Neural progenitor cell (in vitro differentiated cells): Measurements from ENCODE around the gene KRTAP1-4. TPM values are rescaled to one million over a fixed set of nuclear protein-coding genes. Genes with fewer than 3 reads are reported as not detected.

Experiments
- DNase-seq: peaks from one replicate; pipeline ENCODE4 v3.0.0-alpha.2; 2016; ENCODE audit warnings: low spot score
- H2AFZ ChIP-seq: fragments of 200-600 bp; sonication (generic); replicated peaks from 2 replicates; pipeline ENCODE4 v1.6.1; 2016; ENCODE audit warnings: antibody characterized with exemption
- H3F3A ChIP-seq: fragments of 200-600 bp; sonication (generic); 2 replicates; pipeline ENCODE4 v1.6.1; 2016; ENCODE audit warnings: antibody characterized with exemption, low read depth
- H3K27ac ChIP-seq: fragments of 200-600 bp; sonication (generic); 2 replicates; pipeline ENCODE4 v1.5.1; 2016; ENCODE audit warnings: mild to moderate bottlenecking
- H3K27me3 ChIP-seq: fragments of 200-600 bp; sonication (generic); 2 replicates; pipeline ENCODE4 v1.6.1; 2016; ENCODE audit warnings: mild to moderate bottlenecking, moderate library complexity
- H3K36me3 ChIP-seq: fragments of 200-600 bp; sonication (generic); 2 replicates; pipeline ENCODE4 v1.5.1; 2016
- H3K4me1 ChIP-seq: fragments of 200-600 bp; sonication (generic); 2 replicates; pipeline ENCODE4 v1.6.1; 2016; ENCODE audit warnings: mixed run types
- H3K4me2 ChIP-seq: fragments of 200-600 bp; sonication (generic); 2 replicates; pipeline ENCODE4 v1.6.1; 2016
- H3K4me3 ChIP-seq: fragments of 200-600 bp; sonication (generic); 2 replicates; pipeline ENCODE4 v1.5.1; 2016
- H3K79me2 ChIP-seq: fragments of 200-600 bp; sonication (generic); 2 replicates; pipeline ENCODE4 v1.6.1; 2016; ENCODE audit warnings: low read depth
- H3K9ac ChIP-seq: fragments of 200-600 bp; sonication (generic); 2 replicates; pipeline ENCODE4 v1.6.1; 2016
- H3K9me3 ChIP-seq: fragments of 200-600 bp; sonication (generic); 2 replicates; pipeline ENCODE4 v1.5.1; 2016; ENCODE audit warnings: low read depth
- H4K20me1 ChIP-seq: fragments of 200-600 bp; sonication (generic); 2 replicates; pipeline ENCODE4 v1.6.1; 2016; ENCODE audit warnings: low read depth
- H3K27ac Mint-ChIP-seq: 3 replicates; pipeline ENCODE4 v1.8.0; 2021; ENCODE audit warnings: mixed read lengths
- H3K27me3 Mint-ChIP-seq: 2 replicates; pipeline ENCODE4 v1.8.0; 2022; ENCODE audit warnings: low read depth, mild to moderate bottlenecking, inconsistent platforms, moderate library complexity, mixed read lengths; ENCODE audit not compliant: insufficient read depth
- H3K36me3 Mint-ChIP-seq: 3 replicates; pipeline ENCODE4 v1.8.0; 2021; ENCODE audit warnings: mixed read lengths
- H3K4me1 Mint-ChIP-seq: 3 replicates; pipeline ENCODE4 v1.8.0; 2021; ENCODE audit warnings: mixed read lengths
- H3K4me3 Mint-ChIP-seq: 3 replicates; pipeline ENCODE4 v1.8.0; 2021; ENCODE audit warnings: mild to moderate bottlenecking, moderate library complexity, mixed read lengths
- H3K9me3 Mint-ChIP-seq: 3 replicates; pipeline ENCODE4 v1.8.0; 2020; ENCODE audit warnings: mixed read lengths
- EZH2 ChIP-seq: fragments of 200-600 bp; sonication (generic); IDR thresholded peaks from 2 replicates; pipeline ENCODE4 v1.6.1; 2017; ENCODE audit warnings: antibody characterized with exemption, mild to moderate bottlenecking, moderate library complexity
- EZH2phosphoT487 ChIP-seq: fragments of 200-600 bp; sonication (generic); IDR thresholded peaks from 2 replicates; pipeline ENCODE4 v1.6.1; 2017; ENCODE audit warnings: antibody characterized with exemption
- total RNA-seq: library from RNA; depleted of rRNA; stranded (reverse); fragments of >200 nt; gene quantifications from 2 replicates; pipeline ENCODE4 v1.2.3, GENCODE V29; 2015; ENCODE audit warnings: low replicate concordance
- TF ChIP-seq, protein P1 (sequence below): fragments of 200-600 bp; sonication (generic); IDR thresholded peaks from 2 replicates; pipeline ENCODE4 v1.5.1; 2017; ENCODE audit warnings: antibody characterized with exemption, mild to moderate bottlenecking

The KRTAP1-4 gene
- total RNA-seq, 1 donor from 2014 or later: not detected

DNA sequence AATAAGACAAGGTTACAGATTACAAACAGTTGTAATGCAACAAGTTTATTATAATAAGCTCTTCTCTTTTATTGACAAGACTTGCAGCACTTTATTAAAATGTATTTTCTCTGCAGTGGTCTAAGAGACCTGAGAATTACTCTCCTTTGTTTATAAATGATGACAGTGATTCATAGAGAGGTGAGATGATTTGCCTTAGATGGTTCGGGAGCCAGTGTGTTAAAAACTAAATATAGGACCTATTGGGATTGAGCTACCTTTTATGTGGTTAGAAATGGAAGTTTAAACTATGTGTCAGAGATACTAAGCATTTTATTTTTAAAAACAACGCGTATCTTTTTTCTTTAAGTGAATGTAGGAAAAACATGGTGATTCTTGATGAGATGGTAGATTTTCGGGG lies 33.2 kb downstream of the KRTAP1-4 start:
- no peak overlapping the region for H3K4me2 ChIP-seq
- DNase-seq: no peak
- Mint-ChIP-seq H3K4me3 (no peak overlapping the region), H3K27me3 (no peaks in the 10 kb centered on the region), H3K36me3 (no peaks in the 10 kb centered on the region), H3K9me3 (no peaks in the 10 kb centered on the region), H3K27ac (no peak overlapping the region), H3K4me1 (no peaks in the 10 kb centered on the region)
- no peaks in the 10 kb centered on the region for H4K20me1 ChIP-seq
- H3K4me3 ChIP-seq: no peak overlapping the region
- no peaks in the 10 kb centered on the region for H3F3A ChIP-seq
- H2AFZ ChIP-seq: no peak overlapping the region
- H3K79me2 ChIP-seq: no peaks in the 10 kb centered on the region
- H3K4me1 ChIP-seq: no peaks in the 10 kb centered on the region
- H3K9ac ChIP-seq: no peak overlapping the region
- no peaks in the 10 kb centered on the region for H3K27me3 ChIP-seq
- H3K36me3 ChIP-seq: no peaks in the 10 kb centered on the region
- H3K27ac ChIP-seq: no peak overlapping the region
- no peaks in the 10 kb centered on the region for H3K9me3 ChIP-seq
- TF ChIP-seq EZH2phosphoT487 (no peak), EZH2 (no peak)
- TF ChIP-seq, protein P1, sequence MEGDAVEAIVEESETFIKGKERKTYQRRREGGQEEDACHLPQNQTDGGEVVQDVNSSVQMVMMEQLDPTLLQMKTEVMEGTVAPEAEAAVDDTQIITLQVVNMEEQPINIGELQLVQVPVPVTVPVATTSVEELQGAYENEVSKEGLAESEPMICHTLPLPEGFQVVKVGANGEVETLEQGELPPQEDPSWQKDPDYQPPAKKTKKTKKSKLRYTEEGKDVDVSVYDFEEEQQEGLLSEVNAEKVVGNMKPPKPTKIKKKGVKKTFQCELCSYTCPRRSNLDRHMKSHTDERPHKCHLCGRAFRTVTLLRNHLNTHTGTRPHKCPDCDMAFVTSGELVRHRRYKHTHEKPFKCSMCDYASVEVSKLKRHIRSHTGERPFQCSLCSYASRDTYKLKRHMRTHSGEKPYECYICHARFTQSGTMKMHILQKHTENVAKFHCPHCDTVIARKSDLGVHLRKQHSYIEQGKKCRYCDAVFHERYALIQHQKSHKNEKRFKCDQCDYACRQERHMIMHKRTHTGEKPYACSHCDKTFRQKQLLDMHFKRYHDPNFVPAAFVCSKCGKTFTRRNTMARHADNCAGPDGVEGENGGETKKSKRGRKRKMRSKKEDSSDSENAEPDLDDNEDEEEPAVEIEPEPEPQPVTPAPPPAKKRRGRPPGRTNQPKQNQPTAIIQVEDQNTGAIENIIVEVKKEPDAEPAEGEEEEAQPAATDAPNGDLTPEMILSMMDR: no peak

DNA sequence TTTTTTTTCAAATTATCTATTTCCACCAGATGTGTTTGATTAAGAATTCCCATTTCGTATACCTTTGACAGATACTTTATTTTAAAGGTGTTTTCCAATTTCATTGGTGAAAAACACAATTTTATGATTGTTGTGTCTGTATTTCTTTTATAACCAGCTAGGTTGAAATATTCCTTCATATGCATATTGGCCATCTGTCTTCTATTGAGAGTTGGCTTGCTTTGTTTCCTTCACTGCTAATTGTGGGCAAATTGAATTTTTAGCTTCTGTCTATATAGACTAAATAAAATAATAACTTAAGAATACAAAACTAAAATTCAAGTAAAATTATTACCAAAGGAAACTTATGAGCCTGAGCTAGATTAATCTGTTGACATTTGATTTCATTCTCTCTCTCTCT lies 34.9 kb downstream of the KRTAP1-4 start:
- DNase-seq: no peak
- H3K9ac ChIP-seq: no peak overlapping the region
- no peaks in the 10 kb centered on the region for H3K9me3 ChIP-seq
- TF ChIP-seq EZH2phosphoT487 (no peak), EZH2 (no peak)
- TF ChIP-seq, protein P1: no peak
- no peaks in the 10 kb centered on the region for H3K9me3 Mint-ChIP-seq
- no peak overlapping the region for H3K4me3 Mint-ChIP-seq
- no peaks in the 10 kb centered on the region for H4K20me1 ChIP-seq
- H3K27ac Mint-ChIP-seq: no peak overlapping the region
- no peaks in the 10 kb centered on the region for H3K79me2 ChIP-seq
- H3K36me3 ChIP-seq: no peaks in the 10 kb centered on the region
- no peak overlapping the region for H3K4me2 ChIP-seq
- no peaks in the 10 kb centered on the region for H3K36me3 Mint-ChIP-seq
- no peak overlapping the region for H3K4me3 ChIP-seq
- H3K4me1 ChIP-seq: no peaks in the 10 kb centered on the region
- H3K27ac ChIP-seq: no peak overlapping the region
- no peak overlapping the region for H2AFZ ChIP-seq
- H3K4me1 Mint-ChIP-seq: no peaks in the 10 kb centered on the region
- no peaks in the 10 kb centered on the region for H3F3A ChIP-seq
- no peaks in the 10 kb centered on the region for H3K27me3 Mint-ChIP-seq
- no peaks in the 10 kb centered on the region for H3K27me3 ChIP-seq

DNA sequence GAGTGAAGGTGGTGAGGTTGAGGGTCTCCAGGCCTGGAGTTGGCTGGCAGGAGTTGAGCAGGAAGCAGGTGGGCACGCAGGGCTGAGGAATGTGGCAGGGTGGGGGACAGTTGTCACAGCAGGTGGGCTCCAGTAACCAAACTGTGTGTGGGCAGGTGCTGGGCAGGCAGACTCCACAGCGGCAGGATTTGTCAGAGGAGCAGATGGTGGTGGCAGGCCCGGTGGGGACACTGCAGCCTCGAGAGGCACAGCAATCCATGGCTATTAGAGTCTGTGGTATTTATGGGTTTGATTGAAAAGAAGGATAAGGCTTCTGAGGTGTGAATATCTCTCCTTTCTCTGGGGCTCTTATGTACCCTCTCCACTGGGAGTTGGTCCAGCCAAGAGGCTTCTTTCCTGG lies 36.2 kb downstream of the KRTAP1-4 start, which contains the start of gene KRTAP3-3:
Gene KRTAP3-3 (minus strand): TSS at position 326 of the 400 bp plus-strand sequence. CDS start 67 bp downstream, at position 259.
- DNase-seq: no peak
- Histone ChIP-seq H3K36me3 (no peaks in the 10 kb centered on the region), H3K4me1 (no peaks in the 10 kb centered on the region), H4K20me1 (no peaks in the 10 kb centered on the region), H3K27ac (no peak within 1 kb of the TSS), H3K79me2 (no peaks in the 10 kb centered on the region), H3F3A (no peaks in the 10 kb centered on the region), H3K4me3 (no peak within 1 kb of the TSS), H3K9me3 (no peaks in the 10 kb centered on the region), H3K4me2 (no peak within 1 kb of the TSS), H2AFZ (peak within 1 kb of the TSS; percentile 61), H3K27me3 (no peaks in the 10 kb centered on the region), H3K9ac (no peak within 1 kb of the TSS)
- Mint-ChIP-seq H3K9me3 (no peaks in the 10 kb centered on the region), H3K36me3 (no peaks in the 10 kb centered on the region), H3K4me1 (no peaks in the 10 kb centered on the region), H3K27me3 (no peaks in the 10 kb centered on the region), H3K27ac (no peak within 1 kb of the TSS), H3K4me3 (no peak within 1 kb of the TSS)
- TF ChIP-seq, protein P1: no peak
- TF ChIP-seq EZH2phosphoT487 (no peak), EZH2 (no peak)
